GM19238 (cell line): ENCODE results near the gene DCST1.

Experiments
- DNase-seq: peaks from one replicate; pipeline ENCODE4 v3.0.0; 2011; ENCODE audit warnings: low spot score; ENCODE audit not compliant: insufficient read length

Gene DCST1

DNA sequence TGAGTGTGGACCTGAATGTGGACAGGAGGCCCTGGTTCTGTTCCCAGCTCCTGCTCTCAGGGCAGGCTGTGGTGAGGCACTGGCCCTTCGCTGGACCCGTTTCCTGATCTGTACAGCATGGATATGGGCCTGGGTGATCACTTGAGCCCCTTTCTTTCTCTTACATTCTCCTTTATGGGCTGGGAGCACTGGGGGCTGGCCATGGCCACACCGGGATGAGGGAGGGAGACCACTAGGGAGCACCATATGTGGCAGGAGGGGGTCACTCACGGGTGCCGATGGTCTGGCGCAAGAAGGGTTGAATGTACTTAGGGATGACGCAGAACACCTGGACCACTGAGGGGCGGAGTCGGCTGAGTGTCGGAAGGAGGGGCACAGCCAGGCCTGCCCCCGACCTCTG, 2.7 kb upstream of the DCST1 start:
- no peak for DNase-seq

DNA sequence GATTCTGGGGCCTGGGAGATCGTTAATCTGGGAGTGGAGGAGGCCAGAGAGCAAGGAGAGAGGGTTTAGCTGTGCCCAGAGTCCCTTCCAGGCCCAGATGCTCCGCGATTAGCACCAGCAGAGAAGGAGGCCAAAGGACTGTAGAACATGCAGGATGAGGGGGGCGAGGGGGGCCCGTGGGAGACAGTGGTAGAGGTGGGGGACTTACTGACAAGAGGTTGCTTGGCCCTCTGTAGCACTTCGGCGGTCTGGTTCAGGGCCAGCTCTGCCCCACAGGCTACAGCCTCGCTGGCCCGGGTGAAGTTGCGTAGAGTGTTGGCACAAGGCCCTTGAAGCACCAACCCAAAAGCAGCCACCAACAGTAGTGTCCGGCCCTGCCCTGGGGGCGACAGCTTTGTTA, 738 bp upstream of the DCST1 start:
- DNase-seq = no peak

DNA sequence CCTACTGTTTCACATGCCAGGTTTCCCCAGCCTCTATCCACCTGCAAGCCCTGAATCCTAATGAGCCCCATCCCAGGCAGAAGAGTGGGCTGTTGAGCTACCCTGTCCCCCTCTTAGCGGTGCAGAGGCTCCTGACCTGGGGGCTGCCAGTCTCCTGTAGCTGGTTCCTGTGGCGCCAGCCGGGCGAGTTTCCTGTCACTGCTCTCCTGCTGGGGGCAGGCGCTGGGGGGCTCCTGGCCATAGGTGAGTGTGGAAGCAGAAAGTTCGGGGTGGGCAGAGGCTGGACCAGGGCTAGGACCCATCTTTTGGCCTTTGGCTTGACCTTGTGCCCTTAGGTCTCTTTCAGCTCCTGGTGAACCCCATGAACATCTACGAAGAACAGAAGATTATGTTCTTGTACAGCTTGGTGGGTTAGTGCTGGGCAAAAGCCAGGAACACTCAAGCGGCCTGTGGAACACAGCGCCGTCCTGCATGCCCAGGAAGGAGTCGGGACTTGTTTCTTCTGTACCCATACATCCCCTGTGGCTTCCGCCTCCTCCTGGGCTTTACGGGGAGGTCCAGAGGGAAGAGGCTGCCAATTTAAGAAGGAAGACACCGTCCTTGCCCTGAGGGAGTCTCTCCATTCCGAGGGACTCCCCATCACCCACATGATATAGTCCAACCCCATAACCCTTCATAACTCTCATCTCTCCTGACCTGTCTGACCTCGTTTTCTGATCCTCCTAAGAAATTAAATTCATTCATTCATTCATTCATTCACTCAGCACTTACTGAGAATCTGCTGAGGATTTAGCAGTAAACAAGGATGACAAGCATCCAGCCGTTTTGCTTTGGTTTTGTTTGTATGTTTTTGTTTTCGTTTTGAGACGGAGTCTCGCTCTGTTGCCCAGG, 939 bp downstream of the DCST1 start:
- DNase-seq = no peak

DNA sequence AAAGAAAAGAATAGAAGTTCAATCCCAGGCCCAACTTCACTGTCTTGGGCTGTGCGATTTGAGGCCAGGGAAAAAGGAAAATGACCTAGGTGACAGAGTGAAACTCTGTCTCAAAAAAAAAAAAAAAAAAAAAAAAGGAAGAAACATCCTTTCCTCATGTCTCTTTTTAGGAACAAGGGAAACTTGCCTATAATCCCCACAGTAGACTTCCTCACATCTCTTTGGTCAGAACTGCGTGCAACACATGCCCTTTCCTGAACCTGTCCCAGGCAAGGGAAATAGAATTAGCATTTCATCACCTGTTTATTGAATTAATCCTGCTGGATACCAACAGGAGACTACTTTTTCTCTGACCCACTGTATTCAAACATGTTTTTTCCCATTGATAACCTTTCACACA, 2.3 kb downstream of the DCST1 start:
- DNase-seq = no peak

DNA sequence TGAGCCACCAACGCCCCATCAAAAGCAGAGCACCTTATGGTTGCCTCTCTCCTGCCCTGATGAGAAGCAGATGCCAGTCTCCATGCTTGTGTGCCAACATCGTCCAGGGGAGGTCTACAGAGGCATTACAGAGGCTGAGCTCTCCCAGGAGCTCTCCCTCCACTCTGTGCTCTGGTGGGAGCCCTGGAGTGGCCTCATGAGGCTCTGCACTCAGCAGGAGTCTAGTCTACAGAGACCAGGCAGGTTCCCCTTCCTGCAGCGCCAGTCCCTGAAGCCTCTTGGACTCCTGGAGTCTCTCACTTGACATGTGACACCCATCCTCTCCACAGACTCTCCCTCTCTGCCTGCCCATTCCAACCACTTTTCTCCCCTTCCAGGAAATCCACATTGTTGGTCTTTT, 3.4 kb downstream of the DCST1 start:
- no peak for DNase-seq

DNA sequence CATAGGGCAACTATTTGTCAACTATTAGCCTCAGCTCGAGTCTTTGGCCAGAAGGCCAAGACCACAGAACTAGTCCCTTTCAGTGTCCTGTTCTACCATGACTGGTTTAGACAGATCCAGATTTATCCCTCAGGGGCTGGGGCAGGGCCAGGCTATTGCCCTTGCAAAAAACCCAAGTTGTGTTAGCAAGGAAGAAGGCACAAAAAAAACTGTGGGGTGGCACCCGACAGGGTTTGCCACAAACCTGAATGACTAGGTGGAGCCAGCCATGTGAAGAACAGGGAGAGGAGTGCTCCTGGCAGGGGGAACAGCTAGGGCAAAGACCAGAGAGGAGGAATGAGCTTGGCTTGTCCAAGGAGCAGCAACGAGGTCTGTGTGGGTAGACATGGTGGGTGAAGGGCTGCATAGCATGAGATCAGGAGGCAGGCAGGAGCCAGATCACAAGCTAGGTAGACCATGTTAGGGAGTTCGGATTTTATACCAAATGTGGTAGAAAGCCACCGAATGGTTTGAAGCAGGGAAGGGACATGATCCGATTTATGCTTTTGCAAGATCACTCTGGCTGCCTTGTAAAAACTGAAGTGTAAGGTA, 4.3 kb downstream of the DCST1 start:
- DNase-seq = no peak

DNA sequence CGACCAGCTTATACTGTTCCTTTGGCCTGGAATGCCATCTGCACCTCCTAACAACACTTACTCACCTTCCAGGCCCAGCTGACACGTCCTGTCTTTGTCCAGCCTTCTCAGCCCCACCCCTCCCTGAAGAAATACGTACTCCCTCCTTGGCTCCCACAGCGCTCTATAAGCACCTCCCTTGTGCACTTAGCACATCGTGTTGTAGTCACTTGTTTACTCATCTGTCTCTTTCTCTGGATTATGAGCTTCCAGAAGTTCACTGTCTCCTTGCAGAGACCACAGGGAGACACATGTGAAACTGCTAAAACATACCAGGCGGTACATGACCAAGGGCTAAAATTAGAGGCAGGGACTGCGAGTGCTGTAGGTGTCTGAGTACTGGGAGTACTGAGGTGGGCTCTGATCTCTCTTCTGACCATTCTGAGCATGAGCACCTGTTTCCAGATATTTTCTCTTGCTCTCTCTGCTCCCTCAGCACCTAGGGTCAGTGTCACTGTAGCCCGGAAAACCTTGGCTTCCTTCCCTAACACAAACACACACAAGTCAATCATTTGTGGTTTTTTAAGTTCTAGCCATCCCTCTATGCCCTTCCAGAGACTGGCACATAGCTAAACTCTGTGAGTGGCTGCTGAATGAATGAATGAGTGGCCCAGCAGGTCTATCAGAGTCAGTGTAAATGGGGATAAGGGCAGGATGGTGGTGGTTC, 5.1 kb downstream of the DCST1 start:
- DNase-seq = no peak

DNA sequence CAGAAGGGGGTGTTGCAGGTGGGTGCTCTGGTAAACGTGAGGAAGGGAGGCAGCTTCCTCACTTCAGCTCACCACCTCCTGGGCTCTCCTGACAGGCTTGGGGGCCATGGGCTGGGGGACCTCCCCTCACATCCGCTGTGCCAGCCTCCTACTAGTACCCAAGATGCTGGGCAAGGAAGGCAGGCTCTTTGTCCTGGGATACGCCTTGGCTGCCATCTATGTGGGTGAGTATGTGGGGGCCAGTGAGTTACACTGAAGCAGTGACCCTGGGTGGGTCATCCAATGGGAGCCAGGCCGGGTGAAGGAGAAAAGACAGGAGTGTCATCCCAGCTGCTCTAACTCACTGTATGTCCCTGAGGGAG, 5.7 kb downstream of the DCST1 start:
- DNase-seq = no peak

DNA sequence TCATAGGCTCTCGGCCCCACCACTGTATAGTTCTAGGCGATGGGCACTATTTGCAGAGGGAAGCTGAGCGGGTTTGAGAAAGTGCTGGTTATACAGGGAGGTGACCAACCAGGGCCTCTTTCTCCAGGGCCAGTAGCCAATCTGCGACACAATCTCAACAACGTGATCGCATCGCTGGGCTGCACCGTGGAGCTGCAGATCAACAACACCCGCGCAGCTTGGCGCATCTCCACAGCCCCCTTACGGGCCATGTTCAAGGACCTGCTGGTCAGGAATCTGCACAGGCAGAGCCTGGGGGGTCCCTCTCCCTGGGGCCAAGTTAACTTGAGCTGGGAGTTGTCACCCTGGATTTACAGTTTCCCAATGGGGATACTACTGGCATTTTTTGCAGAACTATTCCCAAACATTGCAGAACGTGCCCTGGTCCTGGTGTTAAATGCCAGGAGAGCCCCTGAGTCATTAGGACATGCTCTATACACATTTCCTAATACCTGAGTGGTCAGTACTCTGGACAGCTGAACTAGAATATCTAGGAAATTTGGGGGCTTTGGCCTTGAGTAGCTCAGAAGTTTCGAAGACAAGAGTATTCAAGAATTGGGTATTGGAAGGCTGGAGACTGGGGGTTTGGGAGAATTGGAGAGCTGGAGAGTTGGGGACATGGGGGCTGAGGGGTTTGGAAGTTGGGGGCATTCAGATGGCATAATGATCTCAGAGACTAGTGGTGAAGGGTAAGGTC, 6.9 kb downstream of the DCST1 start:
- no peak for DNase-seq

DNA sequence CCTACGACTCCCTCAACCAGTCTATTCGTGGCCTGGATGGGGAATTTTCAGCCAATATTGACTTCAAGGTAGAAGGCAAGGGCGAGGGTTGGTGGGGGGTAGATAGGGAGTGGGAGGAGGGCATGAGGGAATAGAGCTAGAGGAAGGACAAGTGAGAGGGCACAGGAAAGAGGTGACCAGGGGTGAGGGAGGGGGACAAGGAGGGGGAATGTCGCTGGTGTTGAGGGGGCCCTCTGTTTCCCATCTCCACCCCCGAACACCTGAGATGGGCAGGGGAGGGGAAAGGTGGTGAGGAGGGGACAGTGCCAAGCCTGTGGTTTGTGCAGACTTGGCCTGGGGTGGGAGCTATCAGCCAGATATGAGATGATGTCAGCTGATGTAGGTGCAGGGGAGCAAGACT, 9.2 kb downstream of the DCST1 start:
- DNase-seq = no peak

DNA sequence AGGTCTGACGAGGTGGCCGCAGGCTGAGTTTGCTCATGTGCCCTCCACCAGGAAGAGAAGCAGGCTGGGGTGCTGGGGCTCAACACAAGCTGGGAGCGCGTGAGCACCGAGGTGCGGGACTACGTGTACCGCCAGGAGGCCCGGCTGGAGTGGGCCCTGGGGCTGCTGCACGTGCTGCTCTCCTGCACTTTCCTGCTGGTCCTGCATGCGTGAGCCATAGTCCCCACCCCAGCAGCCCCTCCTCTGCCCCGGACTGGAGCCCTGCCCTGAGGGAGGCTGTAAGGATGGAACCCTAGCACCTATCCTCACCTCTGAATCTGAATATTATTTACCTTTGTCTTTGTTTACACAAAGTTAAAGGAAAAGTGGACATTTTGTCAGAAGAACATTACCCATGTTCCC, 9.7 kb downstream of the DCST1 start:
- DNase-seq = no peak

DNA sequence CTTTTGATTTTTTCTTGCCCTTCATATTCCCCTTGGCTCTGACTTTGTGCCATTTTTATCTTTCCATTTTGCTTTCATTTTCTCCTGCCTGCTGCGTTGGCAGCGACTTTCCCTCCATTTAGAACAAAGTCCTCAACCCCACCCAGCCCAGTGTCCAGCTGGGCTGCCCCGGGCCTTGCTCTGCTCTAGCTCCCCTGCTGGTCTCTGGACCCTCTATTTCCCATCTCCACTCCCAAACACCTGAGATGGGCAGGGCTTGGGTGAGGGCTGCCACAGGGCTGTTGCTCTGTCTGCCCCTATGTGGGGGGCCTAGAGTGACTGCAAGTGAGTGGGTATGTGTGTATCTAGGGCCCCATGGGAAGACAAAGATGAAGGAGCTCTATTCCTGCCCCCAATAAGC, 10.2 kb downstream of the DCST1 start:
- no peak for DNase-seq

DNA sequence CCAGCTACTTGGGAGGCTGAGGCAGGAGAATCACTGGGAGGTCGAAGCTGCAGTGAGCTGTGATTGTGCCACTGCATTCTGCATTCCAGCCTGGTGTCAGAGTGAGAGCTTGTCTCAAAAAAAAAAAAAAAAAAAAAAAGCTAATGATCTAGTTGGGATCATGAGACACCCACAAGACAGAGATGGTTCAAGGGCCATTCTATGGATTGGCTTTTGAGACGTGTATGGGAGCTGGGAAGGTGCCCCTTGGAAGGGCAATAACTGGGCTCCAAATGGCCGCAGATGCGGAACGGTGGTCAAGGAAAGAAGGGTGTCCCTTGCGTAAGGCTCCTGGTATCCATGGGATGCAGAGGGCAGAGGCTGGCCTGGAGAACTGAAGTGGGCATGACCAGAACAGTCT, 10.7 kb downstream of the DCST1 start:
- no peak for DNase-seq

DNA sequence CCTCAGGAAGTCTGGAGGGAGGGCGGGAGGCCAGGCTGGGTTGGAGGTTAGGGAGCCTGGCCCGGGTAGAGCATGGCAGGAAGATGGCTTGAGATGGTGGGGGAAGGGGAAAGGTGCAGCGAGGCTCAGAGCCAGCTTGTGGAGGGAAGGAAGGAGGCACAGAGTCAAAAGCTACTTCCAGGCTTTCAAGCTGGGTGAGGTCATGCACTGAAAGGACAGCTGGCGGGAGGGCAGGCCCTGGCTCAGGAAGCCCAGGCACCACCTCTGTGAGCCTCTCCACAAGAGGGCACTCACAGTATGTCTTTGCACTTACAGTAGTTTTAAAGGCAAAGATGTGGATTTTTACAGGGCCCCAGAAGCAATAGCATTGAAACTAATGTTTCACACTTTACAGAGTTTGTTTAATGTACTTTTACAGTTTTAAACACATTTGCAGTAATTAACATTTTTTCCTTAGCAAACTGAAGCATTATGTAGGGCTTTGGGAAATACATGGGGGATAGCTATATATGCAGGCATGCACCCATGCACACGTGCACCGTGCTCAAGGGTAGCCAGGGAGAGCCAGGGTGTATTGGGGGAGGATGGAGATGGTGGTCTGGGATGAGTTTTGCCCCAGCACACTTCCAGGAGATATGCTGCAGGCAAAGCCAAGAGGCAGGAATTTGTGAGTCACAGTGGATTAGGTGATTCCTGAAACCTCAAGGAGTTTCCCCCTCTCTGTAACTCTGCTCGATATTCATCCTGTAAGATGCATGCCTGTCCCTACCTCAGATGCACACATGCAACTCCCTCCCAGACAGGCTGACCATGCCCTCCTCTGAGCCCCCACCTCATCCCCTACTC, 11.4 kb downstream of the DCST1 start:
- DNase-seq = no peak

DNA sequence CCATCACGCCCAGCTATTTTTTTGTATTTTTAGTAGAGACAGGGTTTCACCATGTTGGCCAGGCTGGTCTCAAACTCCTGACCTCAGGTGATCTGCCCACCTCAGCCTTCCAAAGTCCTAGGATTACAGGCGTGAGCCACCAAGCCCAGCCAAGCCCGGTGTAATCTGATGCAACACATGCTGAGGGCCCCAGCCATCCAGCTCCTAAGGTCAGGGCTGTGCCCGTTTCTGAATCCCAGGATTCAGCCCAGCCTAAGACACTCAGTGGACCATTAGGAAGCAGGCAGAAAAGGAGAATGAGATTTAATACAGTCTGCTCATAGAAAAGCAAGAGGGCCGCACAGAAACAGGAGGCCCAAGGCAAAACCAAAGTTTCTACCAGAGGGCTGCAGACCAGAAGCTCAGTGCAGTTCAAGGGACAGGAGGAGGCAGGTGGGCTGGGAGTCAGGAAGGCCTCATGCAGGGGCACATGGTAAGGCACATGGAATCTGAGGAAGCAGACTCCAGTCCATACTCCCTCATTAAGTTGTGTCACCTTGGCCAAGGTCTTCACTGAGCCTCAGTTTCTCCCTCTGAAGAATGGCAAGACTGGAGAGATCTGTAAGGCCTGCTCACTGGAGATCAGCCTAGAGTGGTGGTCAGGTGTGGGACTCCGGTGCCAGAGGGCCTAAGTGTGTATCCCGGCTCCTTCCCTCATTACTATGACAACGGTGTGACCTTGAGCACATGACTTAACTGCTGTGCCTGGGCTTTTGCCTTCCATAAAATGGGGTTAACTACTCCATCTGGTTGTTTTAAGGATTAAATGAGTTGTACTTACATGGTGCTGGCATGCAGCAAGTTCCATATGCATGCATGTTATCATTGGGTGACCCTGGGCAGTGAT, 15.1 kb downstream of the DCST1 start:
- no peak for DNase-seq

DNA sequence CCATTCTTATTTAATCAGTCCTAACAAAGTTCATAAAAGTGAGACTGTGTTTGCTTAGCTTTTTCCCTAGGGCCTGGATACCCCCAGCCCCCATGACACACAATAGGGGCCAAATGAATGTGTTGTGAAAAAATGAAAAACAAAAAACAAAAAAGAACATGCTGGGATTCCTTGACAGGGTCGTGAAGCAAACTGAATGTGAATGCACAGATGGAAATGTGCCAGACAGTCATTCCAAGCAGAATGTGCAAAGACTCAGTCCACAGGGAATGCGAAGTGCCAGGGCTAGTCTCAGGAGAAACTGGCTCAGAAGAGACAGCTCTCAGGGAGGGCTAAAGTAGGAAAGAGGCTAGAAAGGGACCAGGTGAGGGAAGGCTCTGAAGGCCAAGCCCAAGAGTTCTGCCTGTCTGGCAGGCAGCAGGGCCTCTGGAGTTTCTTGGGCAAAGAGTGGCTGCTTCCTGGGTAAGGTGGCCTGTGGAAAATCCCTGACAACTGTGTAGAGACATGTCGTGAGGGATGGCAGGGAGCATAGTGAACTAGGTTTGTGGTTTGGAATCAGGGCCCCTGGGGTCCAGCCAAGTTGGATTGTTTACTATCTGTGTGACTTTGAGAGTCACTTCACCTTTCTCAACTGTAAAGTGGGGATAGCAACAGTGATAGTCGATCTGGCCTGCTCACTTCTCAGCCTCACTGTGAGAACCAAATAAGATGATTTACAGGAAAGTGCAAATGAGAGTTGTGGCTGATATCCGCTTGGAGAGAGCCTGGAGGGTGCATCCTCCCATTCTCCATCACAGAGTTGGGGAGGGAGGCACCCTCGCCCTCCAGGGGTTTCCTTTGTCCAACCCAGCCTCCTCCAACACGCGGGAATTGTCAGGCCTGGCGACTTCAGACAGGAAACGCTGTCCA, 16.3 kb downstream of the DCST1 start:
- no peak for DNase-seq

DNA sequence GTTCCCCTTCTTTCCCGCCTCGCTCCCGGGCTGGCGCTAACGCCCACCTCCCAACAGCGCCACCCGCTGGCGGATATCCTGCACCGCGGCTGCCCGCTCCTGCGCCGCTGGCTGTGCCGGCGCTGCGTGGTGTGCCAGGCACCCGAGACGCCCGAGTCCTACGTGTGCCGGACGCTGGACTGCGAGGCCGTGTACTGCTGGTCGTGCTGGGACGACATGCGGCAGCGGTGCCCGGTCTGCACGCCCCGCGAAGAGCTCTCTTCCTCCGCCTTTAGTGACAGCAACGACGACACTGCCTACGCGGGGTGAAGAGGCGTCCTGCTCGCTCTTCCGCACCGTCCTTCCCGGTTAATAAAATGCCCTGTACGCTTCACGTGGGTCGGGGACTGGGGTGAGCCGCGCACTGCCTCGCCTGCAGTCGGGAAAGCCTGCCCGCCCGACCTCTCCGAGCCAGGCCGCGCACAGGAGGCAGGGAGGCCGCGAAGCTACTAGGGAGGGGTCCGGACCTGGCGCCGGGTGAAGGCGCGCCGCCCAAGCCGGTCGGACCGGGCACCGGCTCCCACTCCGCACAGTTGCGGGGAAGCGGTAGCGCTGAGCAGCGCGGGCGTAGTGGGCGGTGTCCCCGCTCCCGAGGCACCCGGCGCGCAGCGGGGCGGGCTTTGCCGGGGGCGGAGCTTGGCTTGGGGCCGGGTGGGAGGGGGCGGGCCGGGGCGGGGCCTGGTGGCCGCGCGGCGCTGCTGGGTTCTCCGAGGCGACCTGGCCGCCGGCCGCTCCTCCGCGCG, 17.1 kb downstream of the DCST1 start, which contains the start of gene ADAM15:
ADAM15 (plus strand) TSS at position 757 of the 782 bp plus-strand sequence. CDS start 71 bp downstream, outside the sequence.
- peak; percentile 99 for DNase-seq

DNA sequence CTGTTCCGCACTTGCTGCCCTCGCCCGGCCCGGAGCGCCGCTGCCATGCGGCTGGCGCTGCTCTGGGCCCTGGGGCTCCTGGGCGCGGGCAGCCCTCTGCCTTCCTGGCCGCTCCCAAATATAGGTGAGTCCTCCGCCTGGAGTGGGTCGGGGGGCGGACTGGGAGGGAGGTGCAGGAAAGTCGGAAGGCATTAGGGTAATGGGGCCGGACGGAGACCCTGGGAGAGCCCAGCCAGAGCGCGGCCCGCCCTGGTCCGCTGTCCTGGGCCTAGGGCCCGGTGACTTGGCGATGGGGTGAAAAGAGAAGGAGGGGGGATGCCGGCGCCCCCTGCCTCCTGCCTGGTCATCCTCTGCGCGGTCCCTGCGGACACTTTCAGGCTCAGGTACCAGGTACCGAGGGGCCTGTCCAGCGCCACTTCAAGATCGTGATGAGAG, 17.7 kb downstream of the DCST1 start:
- no peak for DNase-seq
